Measurements from ENCODE around the gene ZBTB47. TPM values are rescaled to one million over a fixed set of nuclear protein-coding genes. Genes with fewer than 3 reads are reported as not detected.

The ZBTB47 gene
- total RNA-seq, 1 donor from 2014 or later: 7.6 TPM

DNA sequence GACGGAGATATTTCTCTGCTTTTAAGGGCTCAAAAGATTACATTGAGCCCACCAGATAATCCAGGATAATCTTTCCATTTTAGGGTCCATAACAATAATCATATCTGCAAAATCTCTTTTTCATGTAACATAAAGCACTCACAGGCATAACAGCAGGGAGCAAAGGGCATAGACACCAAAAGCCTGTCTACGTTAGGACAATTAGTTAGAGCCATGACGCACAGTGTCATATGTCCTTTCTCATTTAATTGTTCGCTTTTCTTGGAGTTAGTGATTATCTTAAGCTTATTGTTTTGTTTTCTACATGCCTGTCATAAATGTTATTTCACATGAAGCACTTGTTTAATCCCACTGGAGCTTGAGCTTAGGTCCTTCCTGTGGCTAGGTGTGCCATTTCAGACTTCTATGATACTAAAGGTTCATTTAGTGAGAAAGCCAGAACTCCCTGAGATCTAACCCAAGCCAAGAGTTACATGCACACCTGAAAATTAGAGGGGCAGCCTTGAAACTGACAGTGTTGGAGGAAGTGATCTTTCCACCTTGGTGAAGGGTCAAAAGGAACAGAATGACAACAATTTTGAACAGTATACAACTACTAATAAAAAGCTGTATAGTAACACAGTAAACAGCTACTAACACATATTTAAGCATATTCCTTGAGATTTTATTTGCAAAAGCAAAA, 60.8 kb downstream of the ZBTB47 start:
- TF ChIP-seq, protein P1, sequence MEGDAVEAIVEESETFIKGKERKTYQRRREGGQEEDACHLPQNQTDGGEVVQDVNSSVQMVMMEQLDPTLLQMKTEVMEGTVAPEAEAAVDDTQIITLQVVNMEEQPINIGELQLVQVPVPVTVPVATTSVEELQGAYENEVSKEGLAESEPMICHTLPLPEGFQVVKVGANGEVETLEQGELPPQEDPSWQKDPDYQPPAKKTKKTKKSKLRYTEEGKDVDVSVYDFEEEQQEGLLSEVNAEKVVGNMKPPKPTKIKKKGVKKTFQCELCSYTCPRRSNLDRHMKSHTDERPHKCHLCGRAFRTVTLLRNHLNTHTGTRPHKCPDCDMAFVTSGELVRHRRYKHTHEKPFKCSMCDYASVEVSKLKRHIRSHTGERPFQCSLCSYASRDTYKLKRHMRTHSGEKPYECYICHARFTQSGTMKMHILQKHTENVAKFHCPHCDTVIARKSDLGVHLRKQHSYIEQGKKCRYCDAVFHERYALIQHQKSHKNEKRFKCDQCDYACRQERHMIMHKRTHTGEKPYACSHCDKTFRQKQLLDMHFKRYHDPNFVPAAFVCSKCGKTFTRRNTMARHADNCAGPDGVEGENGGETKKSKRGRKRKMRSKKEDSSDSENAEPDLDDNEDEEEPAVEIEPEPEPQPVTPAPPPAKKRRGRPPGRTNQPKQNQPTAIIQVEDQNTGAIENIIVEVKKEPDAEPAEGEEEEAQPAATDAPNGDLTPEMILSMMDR (IDR thresholded peaks at IDR 0.05; ENCODE audit: insufficient read depth, low read length, severe bottlenecking): no peak
- Histone ChIP-seq H3K27me3 (ENCODE audit: control insufficient read depth, insufficient read depth, low read length) (peaks cover 2% of the 10 kb centered on the region), H3K4me3 (ENCODE audit: low read depth, low read length) (no peak overlapping the region), H3K36me3 (ENCODE audit: control insufficient read depth, insufficient read depth, low read length) (no peaks in the 10 kb centered on the region)
- FAIRE-seq (no peak), DNase-seq (ENCODE audit: low read depth) (no peak)

Other genes with a start within 250 kb of the ZBTB47 start
- gene LYZL4, start 243.1 kb upstream of the ZBTB47 start, total RNA-seq: not detected in 2 replicates
- 4.2 and 5.8 TPM in 2 replicates for gene VIPR1, start 151.1 kb upstream of the ZBTB47 start, total RNA-seq
- 44.7 and 55.0 TPM in 2 replicates for gene SEC22C, start 71.7 kb upstream of the ZBTB47 start, total RNA-seq
- gene SS18L2, start 62.8 kb upstream of the ZBTB47 start, total RNA-seq: 22.1 and 25.0 TPM in 2 replicates
- gene NKTR, start 53.0 kb upstream of the ZBTB47 start, total RNA-seq: 33.4 and 36.4 TPM in 2 replicates
- not detected in 2 replicates for gene KLHL40, start 31.8 kb downstream of the ZBTB47 start, total RNA-seq
- not detected in 2 replicates for gene HHATL, start 49.1 kb downstream of the ZBTB47 start, total RNA-seq
- 1.4 and 1.6 TPM in 2 replicates for gene CCDC13, start 119.6 kb downstream of the ZBTB47 start, total RNA-seq
- gene HIGD1A, start 150.8 kb downstream of the ZBTB47 start, total RNA-seq: 219 and 291 TPM in 2 replicates
- gene ACKR2, start 155.7 kb downstream of the ZBTB47 start, total RNA-seq: 1.3 and 3.3 TPM in 2 replicates
- gene CYP8B1, start 222.2 kb downstream of the ZBTB47 start, total RNA-seq: not detected in 2 replicates

Measured in bronchial epithelial cell (primary cell).